ENCODE results near the gene AMD1. TPM values are rescaled to one million over a fixed set of nuclear protein-coding genes. Genes with fewer than 3 reads are reported as not detected.
"Not testable (repeated sequence)": the region's sequence is repeated elsewhere in the genome, so short reads cannot be mapped to it uniquely, and the experiment has no call there.

Gene AMD1
- total RNA-seq = 100 to 1,000 TPM; 102 to 109 TPM

DNA sequence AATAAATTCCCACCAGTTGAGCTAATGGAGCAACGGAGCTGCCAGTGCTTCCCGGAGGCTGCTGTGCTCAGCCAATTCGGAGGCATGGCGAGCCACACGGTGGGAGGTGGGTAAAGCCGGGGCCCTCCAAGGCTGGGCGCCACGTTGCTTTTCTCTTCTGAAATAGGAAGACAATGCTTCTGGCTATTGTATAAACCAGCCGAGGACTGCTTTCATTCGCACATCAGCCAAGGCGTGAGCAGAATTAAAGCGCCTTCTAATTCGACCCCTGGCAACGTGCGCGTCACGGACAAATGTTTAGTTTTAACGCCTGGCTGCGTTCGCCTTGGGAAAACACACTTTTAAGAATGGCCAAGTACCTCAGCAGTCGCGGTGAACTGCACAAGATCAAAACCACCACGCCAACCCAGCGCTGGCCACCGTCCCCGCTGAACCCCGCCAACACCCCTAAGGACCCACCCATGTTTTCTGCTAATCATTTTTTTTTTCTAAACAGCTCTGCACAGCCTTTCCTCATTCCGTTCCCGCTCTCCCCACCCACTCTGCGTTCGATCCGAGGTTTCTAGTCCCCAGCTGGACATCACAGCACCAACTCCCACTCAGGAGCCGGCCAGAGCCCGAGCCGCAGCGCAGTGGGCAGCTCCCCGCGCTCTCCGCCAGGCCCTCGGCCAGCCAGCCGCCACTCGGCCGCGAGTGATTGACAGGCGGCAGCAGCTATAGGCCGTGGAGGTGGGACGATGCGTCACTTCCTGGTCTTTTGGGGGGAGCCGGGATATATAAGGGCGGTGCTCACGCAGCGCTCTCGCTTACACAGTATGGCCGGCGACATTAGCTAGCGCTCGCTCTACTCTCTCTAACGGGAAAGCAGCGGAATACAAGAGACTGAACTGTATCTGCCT, at the start of gene AMD1:
AMD1 (plus strand) TSS at position 805 of the 899 bp plus-strand sequence. CDS start 321 bp downstream, outside the sequence.
- POLR2A ChIA-PET = interaction anchor here (0.6 to 5.0 kb wide), 18 partner anchors 8 to 1864 kb away, joined by 3 to 167 read pairs (median 6); partner anchors contain the start of genes CDK19, GTF3C6 and RPF2
- CTCF ChIA-PET = interaction anchor here (1.0 to 2.8 kb wide), 4 partner anchors 8 to 71 kb away, joined by 3 to 12 read pairs (median 3); partner anchors contain the start of gene CDK19

DNA sequence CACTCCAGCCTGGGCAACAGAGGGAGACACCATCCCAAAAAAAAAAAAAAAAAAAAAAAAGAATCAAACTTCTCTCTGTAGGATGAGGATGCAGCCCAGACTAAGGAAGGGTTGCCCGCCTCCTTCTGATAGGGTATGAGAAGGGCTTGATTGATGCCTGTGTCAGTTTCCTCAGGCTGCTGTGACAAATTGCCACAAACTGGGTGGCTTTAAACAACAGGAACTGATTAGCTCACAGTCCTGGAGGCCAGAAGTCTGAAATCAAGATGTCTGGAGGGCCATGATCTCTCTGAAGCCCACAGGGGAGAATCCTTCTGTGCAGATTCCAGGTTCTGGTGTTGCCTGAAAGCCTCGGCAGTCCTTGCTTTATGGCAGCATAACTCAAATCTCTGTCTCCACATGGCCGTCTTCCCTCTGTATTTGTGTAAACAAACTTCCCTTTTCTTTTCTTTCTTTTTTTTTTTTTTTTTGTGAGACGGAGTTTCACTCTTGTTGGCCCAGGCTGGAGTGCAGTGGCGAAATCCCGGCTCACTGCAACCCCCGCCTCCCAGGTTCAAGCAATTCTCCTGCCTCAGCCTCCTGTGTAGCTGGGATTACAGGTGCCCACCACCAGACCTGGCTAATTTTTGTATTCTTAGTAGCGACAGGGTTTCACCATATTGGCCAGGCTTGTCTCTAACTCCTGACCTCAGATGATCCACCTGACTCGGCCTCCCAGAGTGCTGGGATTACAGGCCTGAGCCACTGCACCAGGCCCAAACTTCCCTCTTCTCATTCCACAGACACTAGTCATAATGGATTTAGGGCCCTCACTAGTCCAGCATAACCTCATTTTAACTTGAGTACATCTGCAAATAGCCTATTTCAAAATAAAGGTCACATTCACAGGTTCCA, 48.1 kb upstream of the AMD1 start:
- CTCF ChIA-PET = interaction anchor here (0.6 to 1.1 kb wide), 3 partner anchors 74 to 242 kb away, joined by 3 to 5 read pairs (median 4); no protein-coding TSS in a partner anchor
- POLR2A ChIA-PET = interaction anchor here (2.2 kb wide), 1 partner anchor 11 kb away, joined by 6 read pairs; the partner anchor contains the start of gene CDK19

DNA sequence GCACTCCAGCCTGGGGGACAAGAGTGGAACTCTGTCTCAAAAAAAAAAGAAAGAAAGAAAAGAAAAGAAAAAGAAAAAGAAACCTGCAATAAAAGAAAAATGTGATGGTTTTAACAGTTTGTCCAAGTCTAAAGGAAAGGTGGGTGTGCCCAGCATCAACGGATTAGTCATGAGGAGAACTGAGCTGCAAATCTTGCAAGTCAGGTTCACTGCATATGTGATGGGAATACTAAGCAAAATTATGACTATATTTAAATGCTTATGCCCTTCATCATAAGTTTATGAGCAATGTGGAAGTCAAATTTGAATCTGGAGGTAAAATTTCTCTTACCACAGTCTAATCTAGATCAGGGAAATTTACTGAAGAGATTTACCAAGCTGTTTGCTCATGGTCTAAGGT, 46.2 kb upstream of the AMD1 start:
- ChIA-PET CTCF (no interaction called here), POLR2A (no interaction called here)

DNA sequence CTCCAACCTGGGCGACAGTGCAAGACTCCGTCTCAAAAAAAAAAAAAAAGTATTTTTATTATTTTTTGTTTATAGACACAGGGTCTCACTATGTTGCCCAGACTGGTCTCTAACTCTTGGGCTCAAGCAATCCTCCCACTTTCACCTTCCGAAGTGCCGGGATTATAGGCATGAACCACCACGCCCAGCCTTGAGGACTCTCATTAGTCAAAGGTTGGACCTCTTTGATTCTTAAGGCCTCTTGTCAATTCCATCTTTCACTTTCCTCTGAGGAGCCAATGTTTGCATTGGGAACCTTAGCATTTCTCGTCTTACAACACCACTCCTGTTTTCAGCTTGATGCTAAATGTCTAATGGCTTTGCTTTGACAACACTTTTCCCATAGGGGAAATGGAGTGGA, 43.2 kb upstream of the AMD1 start:
- POLR2A ChIA-PET = no interaction called here
- CTCF ChIA-PET = no interaction called here

DNA sequence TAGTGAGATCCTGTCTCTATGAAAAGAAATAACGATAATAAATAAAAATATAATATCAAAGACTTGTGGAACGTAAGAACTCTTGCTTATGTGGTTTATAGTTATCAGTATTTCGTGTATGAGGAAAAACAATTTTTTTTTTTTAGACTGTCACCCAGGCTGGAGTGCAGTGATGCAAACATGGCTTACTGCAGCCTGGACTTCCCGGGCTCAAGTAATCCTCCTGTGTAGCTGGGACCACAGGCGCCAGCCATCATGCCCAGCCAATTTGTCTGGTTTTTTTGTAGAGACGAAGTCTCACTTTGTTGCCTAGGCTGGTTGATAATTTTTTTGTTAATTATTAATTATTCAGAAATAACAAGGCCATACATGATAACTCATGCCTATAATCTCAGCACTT, 40.8 kb upstream of the AMD1 start:
- ChIA-PET CTCF (no interaction called here), POLR2A (no interaction called here)

DNA sequence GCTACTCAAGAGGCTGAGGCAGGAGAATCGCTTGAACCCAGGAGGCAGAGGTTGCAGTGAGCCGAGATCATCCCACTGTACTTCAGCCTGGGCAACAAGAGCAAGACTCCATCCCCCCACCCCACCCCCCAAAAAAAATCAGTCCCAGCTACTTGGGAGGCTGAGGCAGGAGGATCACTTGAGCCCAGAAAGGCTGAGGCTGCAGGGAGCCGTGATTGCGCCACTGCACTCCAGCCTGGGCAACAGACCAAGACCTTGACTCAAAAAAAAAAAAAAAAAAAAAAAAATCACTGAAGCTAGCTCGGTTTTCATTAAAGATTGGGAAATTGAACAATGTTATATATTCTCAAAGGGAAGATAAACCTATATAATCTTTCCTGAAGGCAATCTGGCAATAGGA, 38.8 kb upstream of the AMD1 start:
- POLR2A ChIA-PET = not testable (repeated sequence)
- CTCF ChIA-PET = interaction anchor here (0.8 kb wide), 1 partner anchor 20 kb away, joined by 3 read pairs; no protein-coding TSS in a partner anchor

DNA sequence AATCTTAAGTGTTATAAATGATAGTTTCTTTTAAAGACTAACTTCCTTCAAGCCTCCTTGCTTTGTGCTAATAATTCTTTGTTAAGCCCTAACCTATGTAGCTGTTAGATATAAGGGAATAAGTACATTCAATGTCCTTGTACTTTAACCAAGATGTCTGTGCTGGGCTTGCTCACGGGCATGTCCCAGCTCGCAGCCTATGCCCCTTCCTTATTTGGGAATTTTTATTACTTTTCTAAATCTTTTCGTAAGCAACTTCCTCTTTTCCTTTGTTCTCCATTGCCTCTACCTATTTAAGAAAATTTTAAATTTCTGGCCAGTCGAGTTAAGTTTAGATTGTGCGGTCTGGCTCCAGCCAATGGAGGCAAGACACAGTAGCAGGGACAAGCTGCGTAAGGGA, 33.3 kb upstream of the AMD1 start:
- ChIA-PET CTCF (no interaction called here), POLR2A (no interaction called here)

DNA sequence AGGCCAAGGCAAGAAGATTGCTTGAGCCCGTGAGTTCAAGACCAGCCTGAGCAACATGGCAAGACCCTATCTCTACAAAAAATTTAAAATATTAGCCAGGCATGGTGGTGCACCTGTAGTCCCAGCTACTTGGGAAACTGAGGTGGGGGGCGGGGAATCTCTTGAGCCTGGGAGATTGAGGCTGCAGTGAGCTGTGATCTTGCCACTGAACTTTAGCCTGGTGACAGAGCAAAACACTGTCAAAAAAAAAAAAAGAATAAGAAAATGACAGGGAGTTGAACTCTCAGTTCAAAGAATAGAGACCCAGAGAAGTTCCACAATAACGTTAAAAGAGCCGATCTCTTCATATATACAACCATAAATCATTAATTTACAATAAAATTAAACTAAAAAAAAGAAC, 24.8 kb upstream of the AMD1 start:
- ChIA-PET CTCF (no interaction called here), POLR2A (no interaction called here)

DNA sequence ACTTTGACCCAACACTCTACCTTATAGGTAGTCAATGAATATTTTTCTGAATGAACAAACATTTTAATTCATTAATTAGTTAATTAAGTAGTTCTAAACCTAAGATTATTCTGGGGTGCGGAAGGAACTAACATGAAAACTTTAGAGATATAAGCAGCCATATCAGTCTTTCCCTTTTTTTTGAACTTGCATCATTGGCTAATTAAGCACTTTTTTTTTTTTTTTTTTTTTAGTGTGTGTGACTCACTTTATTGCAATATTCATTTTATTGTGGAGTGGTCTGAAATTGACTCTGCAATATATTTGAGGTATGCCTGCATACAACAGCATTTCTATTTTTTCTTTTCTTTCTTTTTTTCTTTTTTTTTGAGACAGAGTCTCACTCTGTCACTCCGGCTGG, 21.8 kb upstream of the AMD1 start:
- ChIA-PET POLR2A (no interaction called here), CTCF (no interaction called here)

DNA sequence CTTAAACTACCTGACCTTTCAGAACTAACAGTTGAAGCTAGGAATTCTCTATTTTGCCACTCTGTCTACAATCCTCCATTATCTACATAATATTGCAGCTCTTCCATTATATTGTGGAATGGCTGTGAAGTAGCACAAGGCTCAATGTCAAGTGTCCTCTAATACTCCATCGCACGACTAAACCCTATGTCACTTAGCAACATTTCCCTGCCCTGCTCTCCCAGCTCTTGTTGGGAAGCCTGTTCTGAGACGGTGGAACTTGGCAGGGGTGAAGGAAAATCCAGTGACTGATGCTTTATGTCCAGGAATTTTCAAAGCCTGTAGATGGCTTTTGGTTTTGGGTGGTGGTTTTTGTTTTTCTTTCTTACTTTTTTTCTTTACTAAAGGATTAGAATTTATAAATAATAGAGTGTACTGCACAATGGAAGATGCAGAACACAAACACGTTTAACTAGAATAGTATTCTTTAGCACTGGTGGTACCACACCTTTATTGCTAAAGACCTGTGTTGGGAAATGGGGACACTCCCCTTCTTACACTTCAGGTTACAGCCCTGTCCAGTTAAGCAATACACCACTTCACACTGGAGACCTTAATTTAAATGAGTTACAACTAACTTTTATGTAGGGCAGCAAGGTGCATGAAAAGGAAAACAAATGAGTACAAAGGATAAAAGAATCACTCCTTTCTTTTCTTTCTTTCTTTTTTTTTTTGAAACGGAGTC, 20.7 kb upstream of the AMD1 start:
- POLR2A ChIA-PET = no interaction called here

DNA sequence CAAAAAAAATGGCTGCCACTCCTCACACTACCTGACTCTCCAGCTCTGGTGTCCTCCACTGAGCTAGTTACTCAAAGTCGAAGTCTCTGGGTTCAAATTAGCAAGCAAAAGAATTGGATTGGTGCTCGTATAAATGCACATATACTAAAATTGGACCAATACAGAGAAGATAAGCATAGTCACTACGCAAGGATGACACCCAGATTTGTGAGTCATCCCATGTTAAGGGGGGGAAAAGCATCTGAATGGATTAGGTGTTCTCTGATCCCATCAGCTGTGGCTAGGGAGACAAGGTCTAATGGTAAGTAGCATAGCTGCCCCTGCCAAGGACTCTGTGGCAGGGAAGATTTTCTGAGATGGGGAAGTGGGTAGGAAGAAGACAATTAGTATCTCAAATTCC, 18.3 kb upstream of the AMD1 start:
- POLR2A ChIA-PET = no interaction called here
- CTCF ChIA-PET = interaction anchor here (0.7 to 0.8 kb wide), 2 partner anchors 20 to 90 kb away, joined by 3 read pairs; no protein-coding TSS in a partner anchor

More for the DNA sequence above, 20.7 kb upstream of the AMD1 start:
- CTCF ChIA-PET = no interaction called here

DNA sequence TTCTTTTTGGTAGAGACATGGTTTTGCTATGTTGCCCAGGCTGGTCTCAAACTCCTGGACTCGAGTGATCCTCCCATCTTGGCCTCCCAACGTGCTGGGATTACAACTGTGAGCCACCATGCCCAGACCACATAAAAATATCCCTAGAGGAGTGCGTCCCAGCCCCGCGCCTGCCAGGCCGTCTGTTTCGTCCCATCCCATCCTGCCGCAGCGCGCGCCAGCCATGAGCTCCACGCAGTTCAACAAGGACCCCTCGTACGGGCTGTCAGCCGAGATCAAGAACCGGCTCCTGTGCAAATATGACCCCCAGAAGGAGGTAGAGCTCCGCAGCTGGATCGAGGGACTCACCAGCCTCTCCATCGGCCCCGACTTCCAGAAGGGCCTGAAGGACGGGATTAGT, 16.6 kb upstream of the AMD1 start:
- ChIA-PET CTCF (no interaction called here), POLR2A (no interaction called here)

DNA sequence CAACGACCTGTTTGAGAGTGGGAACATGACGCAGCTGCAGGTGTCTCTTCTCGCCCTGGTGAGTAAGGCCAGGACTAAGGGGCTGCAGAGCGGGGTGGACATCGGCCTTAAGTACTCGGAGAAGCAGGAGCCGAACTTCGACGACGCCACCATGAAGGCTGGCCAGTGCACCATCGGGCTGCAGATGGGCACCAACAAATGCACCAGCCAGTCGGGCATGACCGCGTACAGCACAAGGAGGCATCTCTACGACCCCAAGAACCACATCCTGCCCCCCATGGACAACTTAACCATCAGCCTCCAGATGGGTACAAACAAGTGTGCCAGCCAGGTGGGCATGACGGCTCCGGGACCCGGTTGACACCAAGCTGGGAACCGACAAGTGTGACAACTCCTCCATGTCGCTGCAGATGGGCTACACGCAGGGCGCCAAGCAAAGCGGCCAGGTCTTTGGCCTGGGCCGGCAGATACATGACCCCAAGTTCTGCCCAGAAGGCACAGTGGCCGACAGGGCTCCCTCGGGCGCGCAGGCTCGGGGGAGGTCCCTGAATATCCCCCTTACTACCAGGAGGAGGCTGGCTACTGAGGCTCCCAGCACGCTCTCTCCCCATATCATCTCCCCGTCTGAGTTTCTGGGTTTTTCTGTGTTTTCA, 15.9 kb upstream of the AMD1 start:
- ChIA-PET POLR2A (no interaction called here), CTCF (no interaction called here)

DNA sequence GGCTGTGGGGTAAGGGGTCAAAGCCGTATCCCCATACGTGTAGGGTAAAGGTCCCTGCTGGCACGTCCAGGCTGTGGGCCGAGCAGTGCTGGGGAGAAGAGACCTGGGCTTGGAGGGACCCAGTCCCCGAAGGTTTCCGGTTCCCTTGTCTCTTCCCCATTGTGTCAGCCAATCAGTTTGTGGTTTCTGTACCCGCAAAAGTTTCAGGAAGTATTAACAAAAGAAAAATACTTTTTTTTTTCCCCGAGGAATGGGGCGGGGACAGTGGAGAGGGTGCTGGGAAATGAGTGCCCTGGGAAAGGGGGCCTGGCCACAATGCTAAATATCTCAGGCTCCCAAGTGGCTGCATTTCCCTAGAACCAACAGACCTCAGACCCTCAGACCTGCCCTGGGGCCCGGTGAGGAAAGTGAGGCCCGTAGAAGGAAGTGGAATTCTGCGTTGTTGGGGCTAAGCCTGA, 15.2 kb upstream of the AMD1 start:
- POLR2A ChIA-PET = no interaction called here
- CTCF ChIA-PET = no interaction called here

DNA sequence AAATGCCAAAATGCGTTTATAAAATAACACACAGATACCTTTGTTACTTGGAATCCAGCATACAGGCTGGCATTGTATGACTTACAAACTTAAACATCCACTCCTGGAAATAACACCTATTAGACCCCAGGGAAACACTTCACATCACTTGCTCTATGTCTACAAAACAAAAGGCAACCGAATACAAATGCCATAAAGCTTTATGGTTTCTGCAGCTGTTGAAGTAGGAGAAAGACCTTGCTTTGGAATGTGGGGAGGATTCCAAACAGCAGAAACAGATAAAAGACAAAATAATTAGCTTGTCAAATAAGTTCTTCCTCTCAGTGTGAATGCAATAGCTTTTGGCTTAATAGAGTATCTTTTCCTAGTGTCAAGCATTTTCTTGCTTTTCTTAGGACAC, 9.8 kb upstream of the AMD1 start:
- POLR2A ChIA-PET = interaction anchor here (2.0 kb wide), 1 partner anchor 10 kb away, joined by 10 read pairs; the partner anchor contains the start of gene AMD1
- CTCF ChIA-PET = no interaction called here

DNA sequence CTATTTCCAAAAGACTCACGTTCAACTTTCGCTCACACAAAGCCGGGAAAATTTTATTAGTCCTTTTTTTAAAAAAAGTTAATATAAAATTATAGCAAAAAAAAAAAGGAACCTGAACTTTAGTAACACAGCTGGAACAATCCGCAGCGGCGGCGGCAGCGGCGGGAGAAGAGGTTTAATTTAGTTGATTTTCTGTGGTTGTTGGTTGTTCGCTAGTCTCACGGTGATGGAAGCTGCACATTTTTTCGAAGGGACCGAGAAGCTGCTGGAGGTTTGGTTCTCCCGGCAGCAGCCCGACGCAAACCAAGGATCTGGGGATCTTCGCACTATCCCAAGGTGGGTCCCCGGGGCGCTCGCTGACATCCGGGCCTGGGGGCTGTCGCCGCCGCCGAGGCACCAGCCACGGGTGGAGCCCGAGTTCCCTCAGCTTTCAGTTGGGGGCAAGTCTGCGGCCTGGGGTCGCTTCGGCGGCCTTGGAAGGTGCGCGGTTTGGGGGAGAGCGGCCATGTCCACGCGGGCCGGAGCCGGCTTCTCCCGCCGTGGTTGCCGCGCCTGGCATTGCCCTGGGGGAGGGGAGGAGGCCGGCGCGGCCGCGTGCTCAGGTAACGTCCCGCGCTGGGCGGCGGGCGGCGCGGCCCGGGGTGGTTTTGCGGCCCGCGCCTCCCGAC, 429 bp downstream of the AMD1 start:
- ChIA-PET CTCF (interaction anchor here (1.0 to 2.8 kb wide), 3 partner anchors 9 to 70 kb away, joined by 3 to 12 read pairs (median 3); partner anchors contain the start of gene CDK19), POLR2A (interaction anchor here (0.6 to 5.0 kb wide), 16 partner anchors 8 to 1865 kb away, joined by 3 to 167 read pairs (median 6); partner anchors contain the start of genes CDK19 and GTF3C6)

DNA sequence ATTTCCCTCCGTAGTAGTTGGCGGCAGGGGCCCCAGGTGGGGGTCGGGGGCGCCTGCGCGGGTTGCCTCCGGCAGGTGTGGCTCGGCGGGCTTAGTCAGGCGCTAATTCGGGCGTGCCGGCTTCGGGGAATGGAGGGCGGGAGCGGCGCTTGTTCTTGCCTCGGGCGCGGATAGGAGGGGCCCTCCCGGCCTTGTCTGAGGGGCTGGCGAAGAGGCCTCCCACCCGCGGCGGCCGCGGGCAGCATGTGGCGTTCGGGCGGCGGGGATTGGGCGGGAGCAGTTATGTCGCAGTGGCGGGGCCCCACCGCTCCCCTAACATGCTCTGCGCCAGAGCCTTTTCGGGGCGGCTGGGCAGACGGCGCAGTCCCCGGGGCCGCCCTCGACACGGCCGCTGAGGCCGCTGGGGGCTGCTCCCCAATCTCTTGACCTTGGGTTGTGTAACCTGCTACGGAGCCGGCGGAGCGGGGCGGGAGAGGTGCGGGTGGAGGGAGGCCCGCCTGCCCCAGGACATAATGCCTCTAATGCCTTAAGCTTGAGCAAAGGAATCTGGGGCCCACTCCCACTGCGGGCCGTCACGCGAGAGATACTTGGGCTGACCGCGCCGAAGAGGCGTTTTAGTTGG, 1.1 kb downstream of the AMD1 start:
- POLR2A ChIA-PET = interaction anchor here (0.7 to 5.0 kb wide), 9 partner anchors 9 to 197 kb away, joined by 3 to 167 read pairs (median 6); partner anchors contain the start of genes CDK19, GTF3C6 and RPF2
- CTCF ChIA-PET = interaction anchor here (0.8 to 1.0 kb wide), 2 partner anchors 9 to 1502 kb away, joined by 3 read pairs; no protein-coding TSS in a partner anchor

All from activated CD8-positive, alpha-beta memory T cell treated with anti-CD3 and anti-CD28 coated beads for 36 hours (primary cell).